Activated T-helper 1 cell treated with anti-CD3 and anti-CD28 coated beads, Interleukin-12 subunit alpha, Interleukin-12 subunit beta, Interleukin-2, Interleukin-4 antibody, amounts not matched to agents 30 ng/mL and 10 ng/mL and 1 ng/mL, durations not matched to agents 14 hours and 24 hours and 36 hours (primary cell): ENCODE measurements around the gene MPDZ. TPM values are rescaled to one million over a fixed set of nuclear protein-coding genes. Genes with fewer than 3 reads are reported as not detected.

ENCODE experiments used
- DNase-seq: peaks from one replicate; pipeline ENCODE4 v3.0.0; 2021; ENCODE audit warnings: low spot score
- H3K27ac Mint-ChIP-seq: one replicate; pipeline ENCODE4 v1.8.0; 2021; ENCODE audit warnings: mild to moderate bottlenecking, mixed read lengths
- H3K27me3 Mint-ChIP-seq: one replicate; pipeline ENCODE4 v1.8.0; 2022; ENCODE audit warnings: mild to moderate bottlenecking, moderate library complexity, mixed read lengths; ENCODE audit not compliant: insufficient read depth
- H3K36me3 Mint-ChIP-seq: one replicate; pipeline ENCODE4 v1.8.0; 2021; ENCODE audit warnings: low read depth, mixed read lengths
- H3K4me1 Mint-ChIP-seq: one replicate; pipeline ENCODE4 v1.8.0; 2021; ENCODE audit warnings: low read depth, mixed read lengths
- H3K4me3 Mint-ChIP-seq: one replicate; pipeline ENCODE4 v1.8.0; 2021; ENCODE audit warnings: mild to moderate bottlenecking, moderate library complexity, mixed read lengths
- H3K9me3 Mint-ChIP-seq: one replicate; pipeline ENCODE4 v1.8.0; 2021; ENCODE audit warnings: mixed read lengths
- intact Hi-C: fragments of 100-400 bp; cut with micrococcal nuclease; formaldehyde crosslinking; loops from one replicate; pipeline ENCODE4 v1.15.1; 2024
- total RNA-seq: library from RNA; stranded (reverse); gene quantifications from 2 replicates; pipeline ENCODE4 v1.2.3, GENCODE V29; 2022

The MPDZ gene
- total RNA-seq, 1 donor from 2014 or later = not detected

GRCh38 chr9:13110766-13111417 lies 168.6 kb downstream of the MPDZ start:
- Mint-ChIP-seq H3K27ac (no peak overlapping the region), H3K36me3 (no peaks in the 10 kb centered on the region), H3K4me3 (no peak overlapping the region), H3K9me3 (no peaks in the 10 kb centered on the region), H3K4me1 (no peaks in the 10 kb centered on the region), H3K27me3 (no peaks in the 10 kb centered on the region)
- intact Hi-C loops = no loop called here
- no peak for DNase-seq

GRCh38 chr9:13109781-13110180 lies 169.7 kb downstream of the MPDZ start:
- Mint-ChIP-seq H3K27me3 (no peaks in the 10 kb centered on the region), H3K4me3 (no peak overlapping the region), H3K36me3 (no peaks in the 10 kb centered on the region), H3K4me1 (no peaks in the 10 kb centered on the region), H3K27ac (no peak overlapping the region), H3K9me3 (no peaks in the 10 kb centered on the region)
- intact Hi-C loops = no loop called here
- DNase-seq = no peak

DNA sequence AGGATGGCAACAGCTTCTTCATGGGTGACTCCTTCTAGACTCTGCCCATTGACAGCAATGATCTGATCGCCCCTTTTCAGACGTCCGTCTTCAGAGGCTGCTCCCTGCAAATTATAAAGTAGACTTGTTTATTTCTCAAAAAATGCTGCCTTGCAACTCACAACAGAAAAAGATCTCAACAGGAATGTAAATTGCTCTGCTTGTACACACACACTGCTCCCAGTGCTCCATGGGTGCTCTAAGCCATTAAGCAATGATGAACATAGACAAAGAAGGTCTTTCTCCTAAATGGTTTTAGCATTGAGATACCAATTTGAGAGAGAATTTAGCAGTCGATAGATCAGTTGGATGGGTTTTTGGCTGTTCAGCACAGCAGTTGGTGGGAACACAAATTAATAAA lies 172.5 kb downstream of the MPDZ start:
- H3K27ac Mint-ChIP-seq = no peak overlapping the region
- no peaks in the 10 kb centered on the region for H3K9me3 Mint-ChIP-seq
- no peaks in the 10 kb centered on the region for H3K36me3 Mint-ChIP-seq
- intact Hi-C loops = no loop called here
- no peaks in the 10 kb centered on the region for H3K4me1 Mint-ChIP-seq
- no peaks in the 10 kb centered on the region for H3K27me3 Mint-ChIP-seq
- no peak overlapping the region for H3K4me3 Mint-ChIP-seq
- no peak for DNase-seq

DNA sequence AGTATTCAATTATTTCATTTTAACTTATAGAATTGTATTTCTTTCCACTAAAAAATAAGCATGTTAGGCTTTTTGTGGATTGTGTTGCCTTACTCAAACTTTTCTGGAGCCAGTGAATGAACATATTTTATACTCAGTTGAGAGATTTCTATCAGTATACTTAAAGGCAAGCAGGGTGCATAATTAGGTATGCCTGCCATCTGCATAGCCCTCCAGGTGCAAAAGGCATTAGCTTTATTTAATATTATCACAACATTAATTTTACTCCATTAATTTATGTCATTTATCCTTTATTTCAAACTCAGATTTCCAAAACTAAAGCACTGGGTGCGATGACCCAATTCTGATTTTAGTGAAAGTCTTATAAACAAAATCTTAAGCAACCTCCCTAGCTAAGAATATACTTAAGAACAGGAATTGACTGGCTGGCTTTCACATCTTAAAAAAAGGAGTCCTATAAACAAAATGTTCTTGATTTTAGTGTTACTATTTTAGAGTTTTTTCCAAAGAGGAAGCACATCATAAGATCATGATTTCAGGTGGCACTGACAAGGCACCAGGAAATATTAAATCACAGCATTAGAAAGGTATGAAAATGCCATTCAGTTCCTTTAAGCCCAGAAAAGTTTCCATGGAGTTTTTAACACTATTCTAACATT lies 178.4 kb downstream of the MPDZ start:
- no peak for DNase-seq
- H3K4me1 Mint-ChIP-seq = no peaks in the 10 kb centered on the region
- no peaks in the 10 kb centered on the region for H3K36me3 Mint-ChIP-seq
- H3K27me3 Mint-ChIP-seq = no peaks in the 10 kb centered on the region
- H3K27ac Mint-ChIP-seq = no peak overlapping the region
- no peak overlapping the region for H3K4me3 Mint-ChIP-seq
- H3K9me3 Mint-ChIP-seq = peaks cover 4% of the 10 kb centered on the region
- intact Hi-C loops = no loop called here

DNA sequence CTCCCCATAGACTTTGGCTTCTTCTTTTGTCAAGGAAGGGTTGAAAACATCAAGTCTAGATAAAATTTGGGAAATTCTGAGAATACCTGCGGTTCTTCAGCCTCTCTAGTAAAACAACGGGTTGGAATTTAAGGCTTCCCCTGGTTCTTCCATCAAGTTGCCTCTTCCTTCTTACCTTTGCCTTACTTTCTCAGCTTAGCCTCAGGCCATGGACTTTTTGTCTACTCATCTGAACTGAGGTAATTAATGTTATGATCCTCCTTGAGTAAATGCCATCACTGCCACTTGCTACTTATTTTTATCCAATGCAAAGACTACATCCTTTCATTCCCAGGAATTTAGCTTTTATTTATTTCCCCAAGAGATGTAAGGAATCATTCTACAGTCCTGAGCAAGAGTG lies 184.4 kb downstream of the MPDZ start:
- Mint-ChIP-seq H3K4me1 (no peaks in the 10 kb centered on the region), H3K27me3 (no peaks in the 10 kb centered on the region), H3K36me3 (no peaks in the 10 kb centered on the region), H3K27ac (no peak overlapping the region), H3K9me3 (peaks cover 4% of the 10 kb centered on the region), H3K4me3 (no peak overlapping the region)
- intact Hi-C loops = no loop called here
- no peak for DNase-seq

DNA sequence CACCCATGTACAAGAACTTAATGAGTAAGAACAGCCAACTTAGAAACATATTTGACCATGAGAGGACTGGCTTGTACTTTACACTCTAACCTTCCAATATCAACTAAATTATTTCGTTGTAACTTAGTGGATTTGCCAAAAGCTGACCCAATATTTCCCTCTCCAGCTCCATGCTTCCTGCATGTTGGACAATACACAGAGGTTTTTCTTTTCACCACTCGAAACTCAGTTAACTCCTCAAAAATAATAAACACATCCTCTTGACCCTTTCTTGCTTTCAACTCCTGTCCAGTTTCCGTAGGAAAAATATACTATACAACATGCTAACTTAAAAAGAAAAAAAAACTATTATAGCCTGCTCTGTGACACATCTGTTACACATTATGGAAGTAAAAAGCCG lies 188.9 kb downstream of the MPDZ start:
- H3K36me3 Mint-ChIP-seq = no peaks in the 10 kb centered on the region
- no peak overlapping the region for H3K27ac Mint-ChIP-seq
- no peaks in the 10 kb centered on the region for H3K4me1 Mint-ChIP-seq
- intact Hi-C loops = no loop called here
- no peak overlapping the region for H3K4me3 Mint-ChIP-seq
- DNase-seq = no peak
- H3K27me3 Mint-ChIP-seq = no peaks in the 10 kb centered on the region
- H3K9me3 Mint-ChIP-seq = no peaks in the 10 kb centered on the region

- H3K27ac Mint-ChIP-seq = no peak overlapping the region
- H3K36me3 Mint-ChIP-seq = no peaks in the 10 kb centered on the region
- no peak overlapping the region for H3K4me3 Mint-ChIP-seq
- H3K4me1 Mint-ChIP-seq = no peaks in the 10 kb centered on the region
- DNase-seq = no peak
- intact Hi-C loops = loop anchor here (2.0 kb wide), 1 partner anchor 371 kb away; no protein-coding TSS in a partner anchor
- no peaks in the 10 kb centered on the region for H3K27me3 Mint-ChIP-seq
- no peaks in the 10 kb centered on the region for H3K9me3 Mint-ChIP-seq
These were observed 189.8 kb downstream of the MPDZ start for GRCh38 chr9:13089666-13090065.

DNA sequence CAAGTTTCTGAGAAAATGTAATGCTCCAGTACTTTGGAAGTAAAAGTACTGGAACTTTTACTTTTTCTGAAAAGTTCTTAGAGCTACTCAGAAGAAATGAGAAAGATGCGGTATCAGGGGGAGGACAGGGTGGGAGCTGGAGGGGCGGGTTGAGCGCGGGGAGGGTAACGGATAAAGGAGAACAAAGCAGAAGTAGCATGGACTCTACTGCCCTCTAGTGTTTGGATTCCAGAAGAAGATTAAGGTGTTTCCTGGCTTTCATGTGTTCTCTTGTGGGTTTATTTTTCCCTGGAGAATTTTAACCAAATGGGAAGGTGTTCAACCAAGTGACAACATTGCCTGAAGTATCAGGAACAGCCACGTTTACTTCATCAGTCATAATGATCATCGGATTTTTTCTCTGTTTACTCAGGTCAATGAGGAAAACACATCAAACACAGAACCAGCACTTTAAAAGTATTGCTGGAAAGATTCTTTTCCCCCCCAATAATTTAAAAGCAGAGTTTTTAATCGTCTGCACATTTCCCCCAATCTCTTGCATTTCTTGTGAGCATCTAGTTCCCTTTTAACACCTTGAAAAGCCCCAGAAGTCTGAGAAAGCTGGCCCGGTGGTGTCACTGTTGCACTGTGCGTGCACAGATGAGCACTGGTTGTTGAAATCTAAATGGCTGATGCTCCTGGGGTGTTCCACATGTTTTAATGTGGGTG lies 190.6 kb downstream of the MPDZ start:
- H3K9me3 Mint-ChIP-seq = no peaks in the 10 kb centered on the region
- intact Hi-C loops = loop anchor here (2.0 kb wide), 1 partner anchor 370 kb away; no protein-coding TSS in a partner anchor
- DNase-seq = no peak

GRCh38 chr9:13083963-13084528 lies 195.4 kb downstream of the MPDZ start:
- Mint-ChIP-seq H3K27me3 (no peaks in the 10 kb centered on the region), H3K27ac (no peak overlapping the region), H3K4me3 (no peak overlapping the region), H3K36me3 (no peaks in the 10 kb centered on the region), H3K4me1 (no peaks in the 10 kb centered on the region), H3K9me3 (no peaks in the 10 kb centered on the region)
- DNase-seq = no peak
- intact Hi-C loops = no loop called here

More for the DNA sequence above, 190.6 kb downstream of the MPDZ start:
- H3K4me3 Mint-ChIP-seq = no peak overlapping the region
- no peaks in the 10 kb centered on the region for H3K27me3 Mint-ChIP-seq
- H3K4me1 Mint-ChIP-seq = no peaks in the 10 kb centered on the region
- no peaks in the 10 kb centered on the region for H3K36me3 Mint-ChIP-seq
- H3K27ac Mint-ChIP-seq = no peak overlapping the region

GRCh38 chr9:13083366-13083765 lies 196.1 kb downstream of the MPDZ start:
- H3K9me3 Mint-ChIP-seq = no peaks in the 10 kb centered on the region
- no peak overlapping the region for H3K4me3 Mint-ChIP-seq
- H3K36me3 Mint-ChIP-seq = no peaks in the 10 kb centered on the region
- DNase-seq = no peak
- intact Hi-C loops = no loop called here
- no peaks in the 10 kb centered on the region for H3K4me1 Mint-ChIP-seq
- no peaks in the 10 kb centered on the region for H3K27me3 Mint-ChIP-seq
- no peak overlapping the region for H3K27ac Mint-ChIP-seq

DNA sequence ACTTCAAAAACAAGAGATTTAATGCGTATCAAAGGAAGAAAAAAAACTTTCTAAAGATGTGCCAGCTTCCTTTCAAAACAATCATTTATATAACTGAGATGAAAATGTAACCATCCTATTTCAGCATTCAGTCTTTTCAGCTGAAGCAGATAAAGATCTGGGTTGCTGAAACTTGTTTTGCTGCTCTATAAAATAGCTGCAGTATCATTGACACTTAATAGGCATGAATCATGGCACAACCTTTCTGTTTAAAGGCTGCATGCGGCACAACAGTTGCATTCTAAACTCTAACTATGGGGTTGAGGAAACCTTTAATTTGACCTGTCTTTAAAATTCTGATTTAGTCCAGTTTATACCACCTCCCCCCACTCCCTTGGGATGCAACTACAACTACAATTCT lies 196.7 kb downstream of the MPDZ start:
- no peak overlapping the region for H3K4me3 Mint-ChIP-seq
- no peaks in the 10 kb centered on the region for H3K36me3 Mint-ChIP-seq
- H3K4me1 Mint-ChIP-seq = no peaks in the 10 kb centered on the region
- H3K27me3 Mint-ChIP-seq = no peaks in the 10 kb centered on the region
- no peak for DNase-seq
- no peaks in the 10 kb centered on the region for H3K9me3 Mint-ChIP-seq
- intact Hi-C loops = no loop called here
- H3K27ac Mint-ChIP-seq = no peak overlapping the region

GRCh38 chr9:13078164-13078563 lies 201.3 kb downstream of the MPDZ start:
- Mint-ChIP-seq H3K4me3 (no peak overlapping the region), H3K9me3 (no peaks in the 10 kb centered on the region), H3K27ac (no peak overlapping the region), H3K27me3 (no peaks in the 10 kb centered on the region), H3K4me1 (no peaks in the 10 kb centered on the region), H3K36me3 (no peaks in the 10 kb centered on the region)
- intact Hi-C loops = no loop called here
- no peak for DNase-seq

DNA sequence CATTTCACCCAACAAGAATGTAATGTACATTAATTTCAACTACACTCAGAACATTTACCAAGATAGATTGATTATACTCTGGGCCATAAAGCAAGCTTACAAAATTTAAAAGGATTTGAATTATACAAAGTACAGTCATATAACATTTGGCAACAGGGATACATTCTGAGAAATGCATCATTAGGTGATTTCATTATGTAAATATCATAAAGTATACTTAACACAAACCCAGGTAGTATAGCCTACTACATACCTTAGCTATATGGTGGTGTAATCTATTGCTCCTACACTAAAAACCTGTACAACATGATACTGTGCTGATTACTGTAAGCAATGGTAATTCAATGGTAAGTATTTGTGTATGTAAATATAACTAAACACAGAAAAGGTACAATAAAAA lies 202.9 kb downstream of the MPDZ start:
- no peaks in the 10 kb centered on the region for H3K9me3 Mint-ChIP-seq
- H3K27me3 Mint-ChIP-seq = no peaks in the 10 kb centered on the region
- no peak overlapping the region for H3K4me3 Mint-ChIP-seq
- intact Hi-C loops = no loop called here
- no peaks in the 10 kb centered on the region for H3K36me3 Mint-ChIP-seq
- no peaks in the 10 kb centered on the region for H3K4me1 Mint-ChIP-seq
- no peak overlapping the region for H3K27ac Mint-ChIP-seq
- DNase-seq = no peak
